Transverse colon (tissue), 3 donors: ENCODE data around the gene GRM4.

Source experiments
- CTCF ChIP-seq, 5 experiments: fragments of 200-600 bp in 3 of 5; fragments of 450-650 bp in 2 of 5; sonication (generic) in 3 of 5; IDR thresholded peaks; 1 replicate in 2 of 5; 2 replicates in 3 of 5; pipeline ENCODE4 v1.5.1; 2016 to 2017; ENCODE audit warnings: antibody characterized with exemption in 5 of 5, inconsistent platforms in 3 of 5, mild to moderate bottlenecking in 2 of 5, moderate library complexity in 1 of 5
- POLR2A ChIP-seq: fragments of 450-650 bp; IDR thresholded peaks from one replicate; pipeline ENCODE4 v1.6.1; 2016; ENCODE audit warnings: antibody characterized with exemption, mild to moderate bottlenecking, moderate library complexity

- TF ChIP-seq POLR2A, result no peak
- TF ChIP-seq CTCF (IDR thresholded peaks at IDR 0.05), result no peak
These were observed 30.5 kb downstream of the GRM4 start for GRCh38 chr6:34115403-34115795.
